HFF-Myc (cell line): Measurements from ENCODE around the gene HGS.

Experiments used
- DNase-seq: peaks from one replicate; pipeline ENCODE4 v3.0.0-alpha.2; 2011; ENCODE audit warnings: low read depth; ENCODE audit errors: extremely low read depth
- H3K4me3 ChIP-seq: replicated peaks from 2 replicates; pipeline ENCODE4 v1.5.1; 2011; ENCODE audit warnings: low read depth, mild to moderate bottlenecking, control low read depth, low read length
- CTCF ChIP-seq: IDR thresholded peaks from 2 replicates; pipeline ENCODE4 v1.5.1; 2012; ENCODE audit warnings: mild to moderate bottlenecking, low read depth, low read length, control low read depth; ENCODE audit errors: missing control alignments

The HGS gene

GRCh38 chr17:81690549-81690948 is 6.7 kb downstream of the HGS start:
- no peak for DNase-seq
- TF ChIP-seq CTCF, result no peak
- H3K4me3 ChIP-seq, result no peak overlapping the region

- no peak for DNase-seq
- TF ChIP-seq CTCF, result no peak
- H3K4me3 ChIP-seq, result no peak overlapping the region
Observed at GRCh38 chr17:81691196-81691595, 7.4 kb downstream of the HGS start.

- DNase-seq, result no peak
- TF ChIP-seq CTCF, result no peak
Observed at GRCh38 chr17:81691608-81692007, 7.8 kb downstream of the HGS start.

GRCh38 chr17:81693509-81694210 is 9.8 kb downstream of the HGS start:
- DNase-seq, result no peak
- no peak overlapping the region for H3K4me3 ChIP-seq
- TF ChIP-seq CTCF, result no peak

More at GRCh38 chr17:81691608-81692007, 7.8 kb downstream of the HGS start:
- H3K4me3 ChIP-seq, result no peak overlapping the region

GRCh38 chr17:81694810-81695209 is 11.0 kb downstream of the HGS start:
- no peak overlapping the region for H3K4me3 ChIP-seq
- DNase-seq, result no peak
- no peak for TF ChIP-seq CTCF

GRCh38 chr17:81695211-81695610 is 11.4 kb downstream of the HGS start:
- DNase-seq, result no peak
- TF ChIP-seq CTCF, result no peak
- no peak overlapping the region for H3K4me3 ChIP-seq

- no peak for DNase-seq
- no peak for TF ChIP-seq CTCF
- no peak overlapping the region for H3K4me3 ChIP-seq
Observed at GRCh38 chr17:81695801-81696200, 12.0 kb downstream of the HGS start.
